ENCODE measurements around the gene BPHL. TPM values are rescaled to one million over a fixed set of nuclear protein-coding genes. Genes with fewer than 3 reads are reported as not detected.

BPHL gene
- polyA plus RNA-seq, 2 of the 4 experiments (the other 2 are of a cell fraction): 16.5 to 25.5 TPM

- CTCF ChIA-PET: interaction anchor here (0.9 to 1.4 kb wide), 2 partner anchors 16 to 25 kb away, joined by 3 read pairs; no protein-coding TSS in a partner anchor
- ATAC-seq: no peak
- DNase-seq (ENCODE audit: low read depth in 1 of 2, low spot score in 1 of 2): no peak
- no peak for FAIRE-seq
- no peak overlapping the region for H3K4me3 ChIP-seq
- no peak overlapping the region for H3K27ac ChIP-seq
- TF ChIP-seq FOSB (CRISPR knock-in tag; IDR thresholded peaks at IDR 0.05) (no peak), HEYL (CRISPR knock-in tag; IDR thresholded peaks at IDR 0.05) (no peak), MYC (IDR thresholded peaks at IDR 0.05; ENCODE audit: borderline replicate concordance, low read length) (no peak)
- H3K9me3 ChIP-seq: no peaks in the 10 kb centered on the region
- POLR2A ChIA-PET: no interaction called here
- 89% methylated on average over 3 of the region's 3 CpGs for WGBS (ENCODE audit: missing lambda C conversion rate)
- no peak overlapping the region for H3K4me2 ChIP-seq
- no peaks in the 10 kb centered on the region for H3K4me1 ChIP-seq
Observed at GRCh38 chr6:3109761-3110160, 8.8 kb upstream of the BPHL start.

DNA sequence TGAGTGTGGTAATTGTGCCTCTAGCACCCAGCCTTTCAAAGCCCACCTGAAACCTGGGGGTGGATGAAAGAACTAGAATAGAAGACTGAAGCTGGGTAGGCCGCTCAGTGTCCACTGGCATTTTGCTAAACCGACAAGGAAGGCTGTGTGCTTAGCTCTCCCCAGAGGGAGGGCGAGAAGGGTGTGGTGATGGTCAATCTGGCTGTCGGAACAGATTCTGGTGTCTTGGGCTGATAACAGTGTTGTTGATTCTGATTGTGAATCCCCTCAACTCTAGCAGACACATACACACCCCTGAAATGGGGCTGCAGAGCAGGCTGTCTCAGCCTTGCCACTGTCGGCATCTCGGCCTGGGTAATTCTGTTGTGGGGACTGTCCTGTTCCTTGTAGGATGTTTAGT lies 4.1 kb upstream of the BPHL start:
- POLR2A ChIA-PET: no interaction called here
- Histone ChIP-seq H3K27ac (no peak overlapping the region), H3K9me3 (no peaks in the 10 kb centered on the region), H3K4me1 (peaks cover 6% of the 10 kb centered on the region; the same call in 2 of the 3 replicates), H3K4me3 (no peak overlapping the region), H3K4me2 (no peak overlapping the region)
- DNase-seq (ENCODE audit: low read depth in 1 of 2, low spot score in 1 of 2) (no peak), ATAC-seq (no peak), FAIRE-seq (no peak)
- 96% methylated on average over 5 of the region's 6 CpGs for WGBS (ENCODE audit: missing lambda C conversion rate)
- CTCF ChIA-PET: interaction anchor here (1.2 kb wide), 1 partner anchor 11 kb away, joined by 3 read pairs; no protein-coding TSS in a partner anchor
- no peak for TF ChIP-seq RAD21 (conservative IDR thresholded peaks at IDR 0.05 in 1 of 2, IDR thresholded peaks at IDR 0.05 in 1 of 2)
- TF ChIP-seq, protein P1, sequence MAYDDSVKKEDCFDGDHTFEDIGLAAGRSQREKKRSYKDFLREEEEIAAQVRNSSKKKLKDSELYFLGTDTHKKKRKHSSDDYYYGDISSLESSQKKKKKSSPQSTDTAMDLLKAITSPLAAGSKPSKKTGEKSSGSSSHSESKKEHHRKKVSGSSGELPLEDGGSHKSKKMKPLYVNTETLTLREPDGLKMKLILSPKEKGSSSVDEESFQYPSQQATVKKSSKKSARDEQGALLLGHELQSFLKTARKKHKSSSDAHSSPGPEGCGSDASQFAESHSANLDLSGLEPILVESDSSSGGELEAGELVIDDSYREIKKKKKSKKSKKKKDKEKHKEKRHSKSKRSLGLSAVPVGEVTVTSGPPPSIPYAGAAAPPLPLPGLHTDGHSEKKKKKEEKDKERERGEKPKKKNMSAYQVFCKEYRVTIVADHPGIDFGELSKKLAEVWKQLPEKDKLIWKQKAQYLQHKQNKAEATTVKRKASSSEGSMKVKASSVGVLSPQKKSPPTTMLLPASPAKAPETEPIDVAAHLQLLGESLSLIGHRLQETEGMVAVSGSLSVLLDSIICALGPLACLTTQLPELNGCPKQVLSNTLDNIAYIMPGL (CRISPR knock-in tag; IDR thresholded peaks at IDR 0.05; ENCODE audit: borderline replicate concordance): no peak
- no peak for TF ChIP-seq FOSB (CRISPR knock-in tag; IDR thresholded peaks at IDR 0.05)
- no peak for TF ChIP-seq CHD4 (IDR thresholded peaks at IDR 0.05; ENCODE audit: borderline replicate concordance)
- TF ChIP-seq, protein P2, sequence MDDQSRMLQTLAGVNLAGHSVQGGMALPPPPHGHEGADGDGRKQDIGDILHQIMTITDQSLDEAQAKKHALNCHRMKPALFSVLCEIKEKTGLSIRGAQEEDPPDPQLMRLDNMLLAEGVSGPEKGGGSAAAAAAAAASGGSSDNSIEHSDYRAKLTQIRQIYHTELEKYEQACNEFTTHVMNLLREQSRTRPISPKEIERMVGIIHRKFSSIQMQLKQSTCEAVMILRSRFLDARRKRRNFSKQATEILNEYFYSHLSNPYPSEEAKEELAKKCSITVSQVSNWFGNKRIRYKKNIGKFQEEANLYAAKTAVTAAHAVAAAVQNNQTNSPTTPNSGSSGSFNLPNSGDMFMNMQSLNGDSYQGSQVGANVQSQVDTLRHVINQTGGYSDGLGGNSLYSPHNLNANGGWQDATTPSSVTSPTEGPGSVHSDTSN (IDR thresholded peaks at IDR 0.05): no peak
- TF ChIP-seq PHF8 (IDR thresholded peaks at IDR 0.05; ENCODE audit: borderline replicate concordance, low read depth): no peak
- no peak for TF ChIP-seq KDM1A (IDR thresholded peaks at IDR 0.05; ENCODE audit: low read depth)
- no peak for TF ChIP-seq NFE2L2 (conservative IDR thresholded peaks at IDR 0.05; ENCODE audit: low read length)
- TF ChIP-seq ZNF302 (CRISPR knock-in tag; IDR thresholded peaks at IDR 0.05): no peak
- TF ChIP-seq MAFK (IDR thresholded peaks at IDR 0.05; ENCODE audit: partially characterized antibody): no peak
- no peak for TF ChIP-seq NPAS2 (CRISPR knock-in tag; IDR thresholded peaks at IDR 0.05; ENCODE audit: borderline replicate concordance)
- no peak for TF ChIP-seq RCOR1 (IDR thresholded peaks at IDR 0.05; ENCODE audit: low read depth, low read length)
- no peak for TF ChIP-seq SREBF2 (IDR thresholded peaks at IDR 0.05)
- TF ChIP-seq ATOH8 (CRISPR knock-in tag; IDR thresholded peaks at IDR 0.05; ENCODE audit: low read depth): no peak
- no peak for TF ChIP-seq NR3C1 (IDR thresholded peaks at IDR 0.05)
- TF ChIP-seq, protein P3, sequence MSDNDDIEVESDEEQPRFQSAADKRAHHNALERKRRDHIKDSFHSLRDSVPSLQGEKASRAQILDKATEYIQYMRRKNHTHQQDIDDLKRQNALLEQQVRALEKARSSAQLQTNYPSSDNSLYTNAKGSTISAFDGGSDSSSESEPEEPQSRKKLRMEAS (IDR thresholded peaks at IDR 0.05): no peak

DNA sequence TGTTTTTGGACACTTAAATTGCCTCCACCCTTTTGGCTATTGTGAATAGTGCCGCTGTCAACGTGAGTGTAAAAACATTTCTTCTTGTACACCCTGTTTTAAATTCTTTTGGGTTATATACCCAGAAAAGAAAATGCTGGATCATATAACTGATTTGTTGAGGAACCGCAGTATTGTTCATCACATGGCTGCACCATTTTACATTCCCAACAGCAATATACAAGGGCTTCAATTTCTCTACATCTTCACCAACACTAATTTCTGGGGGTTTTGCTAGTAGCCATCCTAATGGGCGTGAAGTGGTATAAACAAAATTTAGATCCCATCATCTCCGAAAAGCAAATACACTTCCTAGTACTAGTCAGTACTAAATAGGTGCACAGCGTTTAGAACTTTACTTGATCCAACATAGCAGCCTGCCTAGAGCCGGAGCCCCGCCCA lies 579 bp upstream of the BPHL start:
- Histone ChIP-seq H3K4me1 (peaks cover 9% of the 10 kb centered on the region; the same call in 2 of the 3 replicates), H3K4me3 (peak overlapping the region; percentile 71), H3K4me2 (peak overlapping the region; percentile 73), H3K27ac (peak overlapping the region; percentile 95 to 96), H3K9me3 (no peaks in the 10 kb centered on the region)
- WGBS (ENCODE audit: missing lambda C conversion rate): 20% methylated on average over 8 of the region's 8 CpGs
- ChIA-PET POLR2A (interaction anchor here (1.0 to 1.5 kb wide), 4 partner anchors 40 to 113 kb away, joined by 3 to 6 read pairs (median 4); partner anchors contain the start of gene TUBB2A), CTCF (no interaction called here)
- ATAC-seq (peak; percentile 22 to 39; a peak in 5 of 6 replicates), FAIRE-seq (no peak), DNase-seq (ENCODE audit: low read depth in 1 of 2, low spot score in 1 of 2) (no peak)
- no peak for TF ChIP-seq USF2 (IDR thresholded peaks at IDR 0.05)
- TF ChIP-seq MAZ (IDR thresholded peaks at IDR 0.05; ENCODE audit: borderline replicate concordance, low read depth, low read length): no peak
- TF ChIP-seq EHMT2 (IDR thresholded peaks at IDR 0.05; ENCODE audit: low read depth): no peak
- no peak for TF ChIP-seq CHD2 (IDR thresholded peaks at IDR 0.05; ENCODE audit: low read length, partially characterized antibody)
- no peak for TF ChIP-seq EHF (CRISPR knock-in tag; IDR thresholded peaks at IDR 0.05)
- TF ChIP-seq GATA3 (IDR thresholded peaks at IDR 0.05; ENCODE audit: borderline replicate concordance): no peak

Data from A549 (cell line).